Ovary (tissue), 3 donors: ENCODE measurements around the gene NUDCD3.

Experiments used
- CTCF ChIP-seq, 3 donors: fragments of 450-650 bp in 2 of 3; fragments of 200-600 bp in 1 of 3; IDR thresholded peaks; one replicate each; pipeline versions ENCODE4 v1.5.1 to v1.8.0; 2016 to 2022; ENCODE audit warnings: antibody characterized with exemption in 3 of 3, mild to moderate bottlenecking in 1 of 3
- POLR2A ChIP-seq: fragments of 450-650 bp; IDR thresholded peaks from one replicate; pipeline ENCODE4 v1.6.1; 2017; ENCODE audit warnings: antibody characterized with exemption, mild to moderate bottlenecking, moderate library complexity
- donor health status: DM: no; HTN: no; CAD: no.

DNA sequence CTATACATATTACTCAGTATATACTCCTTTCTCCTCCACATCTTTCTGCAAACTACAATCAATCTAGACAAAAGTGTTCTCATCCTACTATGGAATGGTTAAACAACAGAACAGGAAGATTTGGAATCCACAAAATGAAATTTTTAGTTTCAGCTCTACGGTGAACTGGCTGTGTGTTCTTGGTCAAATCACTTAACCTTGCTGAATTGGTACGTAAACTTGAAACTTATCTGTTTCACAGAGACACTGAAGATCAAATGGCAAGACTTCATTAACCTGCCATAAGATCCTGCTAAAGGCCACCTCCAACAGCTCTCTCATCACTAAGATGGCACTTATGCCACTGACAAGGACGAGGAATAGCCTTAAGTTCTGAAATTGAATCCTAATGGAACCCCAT lies 1.5 kb downstream of the NUDCD3 start:
- TF ChIP-seq CTCF (IDR thresholded peaks at IDR 0.05) (no peak), POLR2A (no peak)
